HUES64 (cell line): ENCODE data around the gene TMOD3. TPM values are rescaled to one million over a fixed set of nuclear protein-coding genes. Genes with fewer than 3 reads are reported as not detected.
"Not testable (repeated sequence)": the region's sequence is repeated elsewhere in the genome, so short reads cannot be mapped to it uniquely, and the experiment has no call there.

ENCODE experiments used
- H3K27ac ChIP-seq: 2 replicates; pipeline ENCODE4 v1.7.0; 2013; ENCODE audit warnings: low read depth, low read length, inconsistent platforms
- H3K27me3 ChIP-seq: 2 replicates; pipeline ENCODE4 v1.6.1; 2013; ENCODE audit warnings: mild to moderate bottlenecking, low read length; ENCODE audit not compliant: insufficient read depth
- H3K36me3 ChIP-seq: 2 replicates; pipeline ENCODE4 v1.6.1; 2013; ENCODE audit warnings: mild to moderate bottlenecking, low read length; ENCODE audit not compliant: insufficient read depth
- H3K4me1 ChIP-seq: 2 replicates; pipeline ENCODE4 v1.6.1; 2013; ENCODE audit warnings: mild to moderate bottlenecking, low read length, moderate library complexity; ENCODE audit not compliant: insufficient read depth
- H3K4me3 ChIP-seq: 2 replicates; pipeline ENCODE4 v1.5.1; 2013; ENCODE audit warnings: mild to moderate bottlenecking, low read length, moderate library complexity
- H3K9ac ChIP-seq: 2 replicates; pipeline ENCODE4 v1.6.1; 2013; ENCODE audit warnings: mild to moderate bottlenecking, low read depth, low read length
- H3K9me3 ChIP-seq: 2 replicates; pipeline ENCODE4 v1.6.1; 2013; ENCODE audit warnings: low read depth, low read length; ENCODE audit not compliant: insufficient read depth
- WGBS: fragments of 150-250, 120-280 bp; methylation state at CpG from one replicate; pipeline ENCODE4 v1.1.7; 2013; ENCODE audit warnings: missing lambda C conversion rate; 5-methylcytosine and 5-hydroxymethylcytosine counted together
- polyA plus RNA-seq, 2 experiments: library from polyadenylated mRNA; stranded (reverse); fragments of 50-300 nt; gene quantifications; one replicate each; pipeline ENCODE4 v1.2.3, GENCODE V29; 2013

The TMOD3 gene
- 16.5 TPM for polyA plus RNA-seq (2013, experiment 1 of 2)
- 17.8 TPM for polyA plus RNA-seq (2013, experiment 2 of 2)

GRCh38 chr15:51829376-51830275 lies at the start of gene TMOD3:
TSS of gene TMOD3 (plus strand) at chr15:51829653. CDS start at chr15:51862885, 33,232 bp downstream.
- Histone ChIP-seq H3K27ac (peak within 1 kb of the TSS; percentile 87), H3K4me1 (peaks cover 14% of the 10 kb centered on the region), H3K27me3 (peaks cover 3% of the 10 kb centered on the region; the same call in 1 of the 2 replicates), H3K4me3 (peak within 1 kb of the TSS; percentile 89), H3K36me3 (no peaks in the 10 kb centered on the region), H3K9me3 (no peaks in the 10 kb centered on the region), H3K9ac (peak within 1 kb of the TSS; percentile 80)
- WGBS = 2% methylated on average over 89 of the region's 89 CpGs

- WGBS = 90% methylated on average over 1 of the region's 1 CpG
- Histone ChIP-seq H3K4me1 (peaks cover 3% of the 10 kb centered on the region; the same call in 1 of the 2 replicates), H3K27ac (no peak overlapping the region), H3K4me3 (no peak overlapping the region), H3K9me3 (no peaks in the 10 kb centered on the region), H3K9ac (no peak overlapping the region), H3K27me3 (no peaks in the 10 kb centered on the region), H3K36me3 (no peaks in the 10 kb centered on the region)
Observed at GRCh38 chr15:51780636-51781035, 48.8 kb upstream of the TMOD3 start.

- Histone ChIP-seq H3K4me3 (no peak overlapping the region), H3K36me3 (no peaks in the 10 kb centered on the region), H3K27me3 (no peaks in the 10 kb centered on the region), H3K9me3 (no peaks in the 10 kb centered on the region), H3K27ac (no peak overlapping the region), H3K9ac (no peak overlapping the region), H3K4me1 (no peaks in the 10 kb centered on the region)
- WGBS = 45% methylated on average over 2 of the region's 2 CpGs
Observed at GRCh38 chr15:51781506-51781905, 47.9 kb upstream of the TMOD3 start.

GRCh38 chr15:51782357-51782896 lies 47.0 kb upstream of the TMOD3 start:
- no peak overlapping the region for H3K27ac ChIP-seq
- no peaks in the 10 kb centered on the region for H3K9me3 ChIP-seq
- no peak overlapping the region for H3K9ac ChIP-seq
- WGBS = 72% methylated on average over 6 of the region's 7 CpGs
- H3K4me3 ChIP-seq = no peak overlapping the region
- H3K4me1 ChIP-seq = peaks cover 1% of the 10 kb centered on the region; the same call in 1 of the 2 replicates
- H3K36me3 ChIP-seq = no peaks in the 10 kb centered on the region
- H3K27me3 ChIP-seq = no peaks in the 10 kb centered on the region

- WGBS = 95% methylated on average over 3 of the region's 3 CpGs
- no peak overlapping the region for H3K27ac ChIP-seq
- H3K4me3 ChIP-seq = no peak overlapping the region
Observed at GRCh38 chr15:51783967-51784366, 45.5 kb upstream of the TMOD3 start.

GRCh38 chr15:51787130-51787529 lies 42.3 kb upstream of the TMOD3 start:
- not testable (repeated sequence) for H3K9me3 ChIP-seq, H3K36me3 ChIP-seq, H3K27me3 ChIP-seq, H3K4me1 ChIP-seq, H3K9ac ChIP-seq, H3K27ac ChIP-seq
- WGBS = 52% methylated on average over 11 of the region's 11 CpGs
- H3K4me3 ChIP-seq = 0 out of 2 replicates have a peak overlapping the region, but pooled peaks have one; percentile 16

More at GRCh38 chr15:51783967-51784366, 45.5 kb upstream of the TMOD3 start:
- Histone ChIP-seq H3K9me3 (no peaks in the 10 kb centered on the region), H3K27me3 (no peaks in the 10 kb centered on the region), H3K36me3 (no peaks in the 10 kb centered on the region), H3K9ac (no peak overlapping the region), H3K4me1 (peaks cover 4% of the 10 kb centered on the region; the same call in 1 of the 2 replicates)

GRCh38 chr15:51792474-51792873 lies 37.0 kb upstream of the TMOD3 start:
- H3K27ac ChIP-seq, H3K9ac ChIP-seq, H3K4me1 ChIP-seq, H3K27me3 ChIP-seq, H3K9me3 ChIP-seq, H3K36me3 ChIP-seq, H3K4me3 ChIP-seq: not testable (repeated sequence)
- WGBS = 98% methylated on average over 4 of the region's 4 CpGs

- H3K9ac ChIP-seq = no peak overlapping the region
- no peak overlapping the region for H3K4me3 ChIP-seq
- peaks cover 3% of the 10 kb centered on the region; the same call in 1 of the 2 replicates for H3K4me1 ChIP-seq
- H3K36me3 ChIP-seq = no peaks in the 10 kb centered on the region
- no peak overlapping the region for H3K27ac ChIP-seq
- H3K9me3 ChIP-seq = no peaks in the 10 kb centered on the region
- H3K27me3 ChIP-seq = no peaks in the 10 kb centered on the region
- WGBS = 89% methylated on average over 4 of the region's 4 CpGs
Observed at GRCh38 chr15:51793521-51794305, 35.7 kb upstream of the TMOD3 start.

GRCh38 chr15:51796847-51797401 lies 32.5 kb upstream of the TMOD3 start:
- 90% methylated on average over 10 of the region's 10 CpGs for WGBS
- Histone ChIP-seq H3K9ac (no peak overlapping the region), H3K4me1 (peaks cover 3% of the 10 kb centered on the region; the same call in 1 of the 2 replicates), H3K27ac (no peak overlapping the region), H3K27me3 (no peaks in the 10 kb centered on the region), H3K9me3 (no peaks in the 10 kb centered on the region), H3K36me3 (no peaks in the 10 kb centered on the region), H3K4me3 (no peak overlapping the region)

GRCh38 chr15:51798281-51798680 lies 31.2 kb upstream of the TMOD3 start:
- Histone ChIP-seq H3K9me3 (no peaks in the 10 kb centered on the region), H3K4me1 (peaks cover 2% of the 10 kb centered on the region; the same call in 1 of the 2 replicates), H3K27me3 (no peaks in the 10 kb centered on the region), H3K9ac (no peak overlapping the region), H3K36me3 (no peaks in the 10 kb centered on the region), H3K27ac (no peak overlapping the region), H3K4me3 (no peak overlapping the region)
- 96% methylated on average over 1 of the region's 1 CpG for WGBS
